GM19099 (cell line): Measurements from ENCODE around the gene IGF2R.

ENCODE experiments used
- POLR2A ChIP-seq: IDR thresholded peaks from 3 replicates; pipeline ENCODE4 v1.6.1; 2011; ENCODE audit warnings: low read depth; ENCODE audit not compliant: insufficient read length; ENCODE audit errors: extremely low read depth

Gene IGF2R

DNA sequence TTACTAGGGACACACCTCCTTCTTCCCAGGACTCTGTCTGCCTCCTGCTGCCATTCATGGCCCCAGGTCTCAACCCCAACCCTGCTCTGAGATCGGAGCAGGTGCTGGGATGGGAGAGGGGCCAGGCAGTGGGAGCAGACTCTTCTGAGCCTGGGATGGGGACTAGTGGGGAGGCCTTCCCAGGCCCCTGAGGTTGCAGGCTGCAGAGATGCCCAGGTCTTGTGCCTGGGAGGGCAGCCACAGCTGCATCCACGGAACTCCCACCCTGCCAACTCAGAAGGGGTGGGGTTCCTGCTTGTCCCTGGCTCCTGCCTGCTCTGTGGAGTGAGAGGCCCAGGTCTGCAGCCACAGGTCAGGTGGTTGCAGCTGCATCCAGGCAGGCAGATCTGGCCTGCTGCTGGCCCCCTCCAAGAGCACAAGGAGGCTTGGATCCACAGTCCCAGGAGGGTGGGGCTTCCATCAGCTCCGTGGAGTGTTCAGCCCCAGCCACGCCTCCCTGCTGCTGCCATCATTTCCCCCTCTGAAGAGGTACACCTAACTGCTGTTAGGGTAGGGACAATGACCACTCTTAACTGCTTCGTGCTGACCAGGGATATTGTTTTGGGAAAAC is 149.8 kb downstream of the IGF2R start:
- no peak for TF ChIP-seq POLR2A

DNA sequence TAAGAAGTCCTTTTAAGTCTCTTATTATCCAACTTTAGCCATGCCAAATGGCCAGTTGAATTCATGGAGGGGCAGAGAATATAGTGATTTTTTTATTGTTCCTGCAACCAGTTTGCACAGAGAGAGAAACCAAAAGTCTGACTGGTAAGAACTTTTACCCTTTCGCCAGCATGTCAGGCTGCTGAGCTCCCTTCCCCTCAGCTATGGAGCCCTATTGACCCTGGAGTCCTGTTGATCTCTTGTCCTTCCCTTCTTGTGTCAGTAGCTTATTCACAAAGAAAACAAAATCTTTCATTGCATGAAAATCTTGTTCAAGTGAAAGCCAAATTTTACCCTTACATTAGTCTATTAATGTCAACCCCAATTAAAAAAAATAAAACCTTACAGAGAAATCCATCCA is 151.2 kb downstream of the IGF2R start:
- TF ChIP-seq POLR2A, result no peak

DNA sequence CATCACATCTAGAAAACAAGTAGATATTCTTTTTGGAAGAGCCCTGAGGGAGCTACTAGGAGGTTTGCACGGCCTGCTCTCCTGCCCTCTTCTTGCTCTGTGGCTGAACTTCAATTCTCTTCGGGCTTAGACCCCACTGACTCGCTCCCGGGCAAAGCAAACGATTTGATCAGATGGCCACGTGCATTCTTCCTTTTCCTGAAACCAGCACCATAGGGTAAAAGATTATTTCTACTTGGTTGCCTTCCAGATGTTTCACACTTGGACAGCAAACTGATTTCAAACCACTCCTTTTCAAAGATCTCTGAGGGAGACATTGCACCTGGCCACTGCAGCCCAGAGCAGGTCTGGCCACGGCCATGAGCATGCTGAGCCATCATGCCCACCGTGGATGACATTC is 152.7 kb downstream of the IGF2R start, which contains the start of gene SLC22A1:
Gene SLC22A1 (plus strand): TSS at position 258 of the 400 bp plus-strand sequence. CDS start 121 bp downstream, at position 379.
- no peak for TF ChIP-seq POLR2A

DNA sequence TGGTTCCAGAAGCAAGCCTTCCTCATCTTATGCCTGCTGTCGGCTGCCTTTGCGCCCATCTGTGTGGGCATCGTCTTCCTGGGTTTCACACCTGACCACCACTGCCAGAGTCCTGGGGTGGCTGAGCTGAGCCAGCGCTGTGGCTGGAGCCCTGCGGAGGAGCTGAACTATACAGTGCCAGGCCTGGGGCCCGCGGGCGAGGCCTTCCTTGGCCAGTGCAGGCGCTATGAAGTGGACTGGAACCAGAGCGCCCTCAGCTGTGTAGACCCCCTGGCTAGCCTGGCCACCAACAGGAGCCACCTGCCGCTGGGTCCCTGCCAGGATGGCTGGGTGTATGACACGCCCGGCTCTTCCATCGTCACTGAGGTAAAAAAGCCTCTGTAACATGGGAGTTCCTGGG is 153.1 kb downstream of the IGF2R start:
- no peak for TF ChIP-seq POLR2A

DNA sequence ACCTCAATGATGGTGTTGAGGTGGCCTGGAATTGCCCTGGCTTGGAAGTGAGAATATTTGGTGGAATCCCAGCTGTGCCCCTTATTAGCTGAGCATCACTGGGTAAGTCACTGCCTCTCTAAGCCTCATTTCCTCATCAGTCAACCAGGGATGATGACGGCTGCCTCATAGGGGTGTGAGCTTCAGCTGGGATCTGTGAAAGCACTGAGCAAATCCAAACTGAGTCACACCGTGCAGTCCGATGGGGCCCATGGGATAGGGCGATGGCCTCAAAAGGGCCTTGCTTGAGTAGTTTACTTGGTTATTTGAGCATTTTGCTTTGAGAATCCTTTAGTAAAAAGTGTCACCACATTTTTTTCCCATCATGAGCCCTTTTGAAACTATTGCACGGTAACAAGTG is 153.9 kb downstream of the IGF2R start:
- TF ChIP-seq POLR2A, result no peak

DNA sequence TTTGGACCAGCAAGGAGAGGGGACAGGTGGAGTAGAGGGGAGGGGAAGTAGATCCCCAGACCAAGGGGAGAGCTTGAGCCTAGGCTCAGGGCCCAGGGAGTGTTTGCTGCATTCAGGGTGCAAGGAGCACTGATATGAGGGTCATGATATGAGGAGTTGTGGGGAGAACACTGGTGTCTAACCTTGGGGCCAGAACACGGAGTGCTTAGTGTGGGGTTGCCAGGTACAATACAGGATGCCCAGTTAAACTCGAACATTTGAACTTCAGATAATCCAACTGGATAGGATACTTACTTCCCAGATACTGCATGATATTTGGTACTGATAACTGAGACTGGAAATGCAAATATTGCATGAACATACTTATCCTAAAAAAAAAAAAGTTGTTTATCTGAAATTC is 155.1 kb downstream of the IGF2R start:
- no peak for TF ChIP-seq POLR2A

DNA sequence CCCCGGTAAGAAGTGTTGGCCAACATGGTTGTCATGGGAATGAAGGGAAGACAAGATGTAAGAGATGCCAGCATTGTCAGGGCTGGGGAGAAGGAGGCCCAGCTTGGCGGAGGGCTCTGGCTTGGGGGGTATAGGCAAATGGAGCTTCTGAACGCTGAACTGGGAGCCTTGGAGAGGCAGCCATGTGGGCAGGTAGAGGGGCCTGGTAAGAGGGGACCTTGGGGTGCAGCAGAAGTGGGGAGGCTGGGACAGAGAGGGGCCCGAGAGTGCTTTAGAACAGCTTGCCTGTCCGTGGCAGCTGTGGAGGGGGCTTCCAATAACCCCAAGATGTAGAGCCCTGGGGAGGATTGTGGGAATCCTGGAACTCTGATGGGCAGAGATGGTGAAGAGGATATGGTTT is 155.7 kb downstream of the IGF2R start:
- no peak for TF ChIP-seq POLR2A

DNA sequence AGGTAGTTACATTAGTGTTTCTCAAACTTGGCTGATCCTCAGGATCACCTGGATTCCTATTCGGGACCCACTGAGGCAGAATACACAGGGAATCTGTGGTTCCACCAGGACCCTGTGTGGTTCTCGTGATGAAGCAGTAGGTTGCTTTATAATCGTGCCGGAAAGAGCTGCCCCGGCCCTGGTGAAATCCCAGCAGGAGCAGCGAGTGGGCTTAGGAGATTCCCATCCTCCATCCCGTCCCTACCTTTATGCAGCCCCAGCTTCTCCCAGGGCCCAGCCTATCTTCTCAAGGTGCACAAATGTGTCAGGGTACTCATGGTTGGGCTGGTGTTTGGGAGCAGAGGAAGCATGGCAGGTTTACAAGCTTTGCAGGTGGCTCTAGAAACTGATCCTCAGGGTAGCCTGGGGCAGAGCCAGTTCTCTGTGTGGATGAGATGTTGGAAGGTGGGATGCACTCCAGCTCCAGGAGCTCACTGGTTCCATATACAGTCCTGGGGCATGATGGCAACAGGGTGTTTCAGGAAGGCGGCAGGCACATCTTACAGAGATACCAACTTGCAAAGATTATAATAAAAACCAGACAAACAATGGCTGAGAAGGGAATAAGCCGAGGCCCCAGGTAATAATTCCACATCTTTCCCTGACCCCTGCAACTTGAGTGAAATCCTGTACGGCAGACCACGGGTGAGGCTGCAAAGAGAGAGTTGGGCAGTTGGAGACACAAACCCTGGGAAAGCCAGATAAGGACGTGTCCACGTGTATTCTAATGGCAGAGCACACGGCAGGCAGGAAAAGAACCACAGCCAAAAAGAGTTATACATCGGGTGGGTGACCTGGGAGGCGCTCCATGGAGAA is 158.6 kb downstream of the IGF2R start:
- TF ChIP-seq POLR2A, result no peak

DNA sequence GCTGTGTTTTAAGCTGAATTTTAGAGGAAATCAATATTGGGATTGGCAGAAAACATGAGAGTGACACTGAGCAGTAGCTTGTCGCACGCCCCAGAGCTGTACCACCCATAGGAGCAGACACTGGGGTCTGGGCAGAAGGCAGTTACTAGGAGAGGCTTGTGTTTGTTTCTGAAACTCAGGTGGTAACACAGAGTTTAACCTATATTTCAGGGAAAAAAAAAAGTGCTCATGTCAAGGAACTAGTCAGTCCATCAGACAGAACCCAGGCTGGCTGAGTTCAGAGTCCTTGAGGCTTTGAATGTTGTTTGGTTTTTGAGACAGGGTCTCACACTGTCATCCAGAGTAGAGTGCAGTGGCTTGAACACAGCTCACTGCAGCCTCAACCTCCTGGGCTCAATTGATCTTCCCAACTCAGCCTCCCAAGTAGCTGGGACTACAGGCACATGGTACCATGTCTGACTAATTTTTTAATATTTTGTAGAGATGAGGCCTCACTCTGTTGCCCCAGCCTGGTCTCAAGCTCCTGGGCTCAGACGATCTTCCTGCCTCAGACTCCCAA is 159.3 kb downstream of the IGF2R start:
- no peak for TF ChIP-seq POLR2A

DNA sequence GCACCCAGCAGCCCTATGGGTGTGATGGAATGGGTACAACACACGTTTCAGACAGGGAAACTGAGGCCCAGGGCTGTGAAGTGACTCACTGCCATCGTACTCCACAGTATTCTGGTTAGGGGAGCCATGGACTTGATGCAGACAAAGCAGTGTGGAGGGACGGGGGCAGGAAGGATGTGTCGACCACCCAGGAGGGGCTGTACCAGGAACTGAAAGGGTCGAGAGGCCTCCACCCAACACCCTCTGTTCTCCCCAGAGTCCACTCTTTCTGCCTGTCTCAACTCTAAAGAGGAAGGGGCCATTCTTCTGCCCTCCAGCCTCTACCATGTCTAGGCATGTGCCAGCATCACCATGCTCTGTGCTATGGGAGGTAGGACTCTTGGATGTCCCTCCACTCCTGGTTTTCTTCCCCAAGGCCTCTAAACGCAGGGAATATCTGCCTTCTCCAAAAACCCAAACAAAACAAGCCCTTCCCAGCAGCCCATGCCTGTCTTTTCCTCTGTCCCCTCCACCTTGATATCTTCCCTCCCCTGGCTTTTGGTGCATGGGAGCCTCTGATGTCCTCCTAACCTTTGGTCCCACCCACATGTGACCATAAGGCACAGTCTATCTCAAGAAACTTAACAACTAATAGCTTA is 160.1 kb downstream of the IGF2R start:
- TF ChIP-seq POLR2A, result no peak

DNA sequence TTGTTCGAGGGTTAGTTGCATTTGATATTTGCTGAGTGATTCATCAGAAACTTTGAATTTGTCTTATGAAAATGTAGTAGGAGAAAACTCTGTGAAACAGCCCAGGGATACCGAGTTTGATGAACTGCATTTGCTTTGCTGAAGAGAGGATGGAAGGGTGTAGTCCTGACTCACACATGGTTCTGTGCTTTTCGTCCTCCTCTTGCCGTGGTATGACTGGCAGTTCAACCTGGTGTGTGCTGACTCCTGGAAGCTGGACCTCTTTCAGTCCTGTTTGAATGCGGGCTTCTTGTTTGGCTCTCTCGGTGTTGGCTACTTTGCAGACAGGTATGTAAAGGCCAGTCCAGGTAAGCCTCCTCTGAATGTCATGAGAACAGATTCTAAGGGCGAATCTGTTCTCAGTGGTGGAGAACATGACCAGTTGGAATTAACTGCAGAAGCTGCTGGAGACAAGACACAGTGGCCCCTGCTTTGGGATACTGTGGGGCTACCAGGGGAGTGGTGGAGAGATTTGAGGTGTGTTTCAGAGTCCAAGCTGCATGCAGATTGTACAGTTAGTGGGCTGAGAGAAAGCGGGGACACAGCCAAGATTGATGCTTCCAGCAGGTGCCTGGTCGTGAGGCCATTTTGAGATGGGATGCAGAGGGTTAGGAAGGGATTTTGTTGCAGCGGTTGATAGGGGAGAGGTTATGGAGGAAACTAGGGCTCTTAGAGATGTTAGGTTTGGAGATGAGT is 161.2 kb downstream of the IGF2R start:
- TF ChIP-seq POLR2A, result no peak

DNA sequence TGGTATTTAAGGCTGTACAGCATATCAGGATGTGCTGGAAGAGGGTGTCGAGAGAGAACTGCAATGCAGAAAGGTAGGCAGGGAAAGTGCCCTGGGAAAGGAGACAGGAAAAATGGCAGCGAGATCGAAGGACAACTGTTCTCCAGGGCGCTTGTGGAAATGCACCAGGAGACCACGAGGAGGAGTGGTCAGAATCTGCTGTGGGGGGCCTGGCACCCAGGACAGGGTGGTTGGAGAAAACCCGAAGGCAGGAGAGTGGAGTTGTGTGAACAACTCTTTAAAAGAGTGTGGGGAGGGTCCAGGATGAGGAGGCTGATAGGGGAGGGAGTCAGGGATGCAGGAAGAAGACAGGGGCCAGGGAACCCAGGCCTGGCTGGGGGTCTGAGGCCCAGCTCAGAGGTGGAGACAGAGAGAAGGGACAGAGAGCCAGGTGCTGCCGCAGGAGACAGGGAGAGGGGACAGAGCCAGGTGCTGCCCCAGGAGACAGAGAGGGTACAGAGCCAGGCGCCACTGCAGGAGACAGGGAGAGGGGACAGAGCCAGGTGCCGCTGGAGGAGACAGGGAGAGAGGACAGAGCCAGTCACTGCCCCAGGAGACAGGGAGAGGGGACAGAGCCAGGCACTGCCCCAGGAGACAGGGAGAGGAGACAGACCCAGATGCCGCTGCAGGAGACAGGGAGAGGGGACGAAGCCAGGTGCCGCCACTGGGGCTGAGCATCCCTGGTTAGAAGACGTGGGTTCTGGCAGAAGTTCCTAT is 162.0 kb downstream of the IGF2R start:
- TF ChIP-seq POLR2A, result no peak

DNA sequence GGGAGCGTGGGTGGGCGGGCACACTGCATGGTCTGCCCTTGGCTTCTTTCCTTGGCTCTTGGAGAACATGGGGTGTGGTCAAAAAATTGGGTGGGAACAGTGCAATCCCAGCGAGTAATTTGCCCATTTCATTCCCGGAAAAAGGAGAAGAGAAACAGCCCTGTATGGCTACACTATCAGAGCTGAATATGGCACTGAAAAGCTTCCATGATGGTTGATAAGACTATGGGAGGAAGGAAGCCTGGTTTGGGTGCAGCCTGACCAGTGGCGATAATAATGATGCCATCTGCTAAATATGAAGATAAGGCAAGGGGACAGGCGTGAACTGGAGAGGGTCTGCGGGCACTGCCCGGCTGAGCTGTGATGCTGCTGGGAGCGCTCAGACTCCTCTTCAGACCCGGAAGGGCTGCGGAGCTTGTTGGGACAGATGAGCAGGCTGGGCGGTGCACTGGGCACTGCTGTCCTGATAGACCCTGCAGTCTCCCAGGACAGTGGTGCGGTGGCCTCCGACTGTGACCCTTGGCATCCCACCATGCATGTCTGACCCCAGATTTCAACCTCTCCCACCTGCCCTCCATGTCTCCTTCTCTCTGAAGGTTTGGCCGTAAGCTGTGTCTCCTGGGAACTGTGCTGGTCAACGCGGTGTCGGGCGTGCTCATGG is 162.9 kb downstream of the IGF2R start:
- no peak for TF ChIP-seq POLR2A

DNA sequence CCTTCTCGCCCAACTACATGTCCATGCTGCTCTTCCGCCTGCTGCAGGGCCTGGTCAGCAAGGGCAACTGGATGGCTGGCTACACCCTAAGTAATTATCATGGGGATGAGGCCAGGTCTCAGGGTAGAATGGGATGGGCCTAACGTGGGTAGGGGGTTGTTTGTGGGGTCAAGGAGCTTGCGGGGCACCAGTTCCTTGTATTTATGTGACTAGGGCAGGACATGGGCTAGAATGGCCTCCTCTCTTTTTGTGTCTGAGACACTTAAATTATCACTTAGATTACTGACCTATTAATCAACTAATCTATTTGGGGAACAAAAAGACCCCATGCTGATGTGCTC is 163.4 kb downstream of the IGF2R start:
- TF ChIP-seq POLR2A, result no peak
